GOT3 (cell line): Measurements from ENCODE around the gene CIBAR2.

Experiments used
- DNase-seq: peaks from one replicate; lab custom pipeline; 2025; ENCODE audit warnings: mixed read lengths; lab: John Stamatoyannopoulos, UW

Gene CIBAR2

DNA sequence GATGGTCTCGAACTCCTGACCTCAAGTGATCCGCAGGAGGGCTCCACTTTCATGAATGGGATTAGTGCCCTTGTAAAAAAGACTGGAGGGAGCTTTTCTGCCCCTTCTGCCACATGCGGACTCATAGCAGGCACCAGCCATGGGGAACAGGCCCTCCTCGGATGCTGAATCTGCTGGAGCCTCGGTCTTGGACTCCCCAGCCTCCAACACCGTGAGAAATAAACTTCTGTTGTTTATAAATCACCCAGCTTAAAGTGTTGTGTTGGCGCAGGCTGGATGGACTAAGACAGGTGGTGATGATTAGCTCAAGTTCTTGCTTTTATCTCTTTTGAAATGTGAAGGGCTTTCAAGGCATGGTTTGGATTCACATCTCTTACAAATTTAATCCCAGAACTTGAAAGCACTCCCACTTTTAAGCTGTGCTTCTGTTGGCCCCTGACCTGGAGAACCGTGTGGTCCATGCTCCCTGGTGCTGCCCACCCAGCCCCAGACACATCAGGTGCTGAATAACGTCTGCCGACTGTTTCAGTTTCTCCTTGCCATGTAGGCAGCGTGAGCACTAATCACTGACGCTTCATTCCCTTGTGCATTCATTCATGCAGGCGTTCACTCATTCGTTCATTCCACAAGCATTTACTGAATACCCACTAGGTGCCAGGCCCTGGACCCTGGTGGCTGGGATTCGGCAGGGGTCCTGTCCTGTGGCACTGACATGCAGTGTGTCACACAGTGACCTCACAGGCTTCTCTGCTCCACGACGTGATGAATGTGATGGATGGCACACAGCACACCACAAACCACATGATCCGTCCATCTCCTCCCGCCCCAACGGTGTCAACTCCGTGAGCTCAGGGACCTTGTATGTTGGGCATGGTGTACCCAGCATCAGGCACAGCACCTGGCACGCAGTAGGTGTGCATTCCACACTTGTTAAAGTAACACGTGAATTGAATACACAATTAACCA is 8.9 kb downstream of the CIBAR2 start:
- no peak for DNase-seq

DNA sequence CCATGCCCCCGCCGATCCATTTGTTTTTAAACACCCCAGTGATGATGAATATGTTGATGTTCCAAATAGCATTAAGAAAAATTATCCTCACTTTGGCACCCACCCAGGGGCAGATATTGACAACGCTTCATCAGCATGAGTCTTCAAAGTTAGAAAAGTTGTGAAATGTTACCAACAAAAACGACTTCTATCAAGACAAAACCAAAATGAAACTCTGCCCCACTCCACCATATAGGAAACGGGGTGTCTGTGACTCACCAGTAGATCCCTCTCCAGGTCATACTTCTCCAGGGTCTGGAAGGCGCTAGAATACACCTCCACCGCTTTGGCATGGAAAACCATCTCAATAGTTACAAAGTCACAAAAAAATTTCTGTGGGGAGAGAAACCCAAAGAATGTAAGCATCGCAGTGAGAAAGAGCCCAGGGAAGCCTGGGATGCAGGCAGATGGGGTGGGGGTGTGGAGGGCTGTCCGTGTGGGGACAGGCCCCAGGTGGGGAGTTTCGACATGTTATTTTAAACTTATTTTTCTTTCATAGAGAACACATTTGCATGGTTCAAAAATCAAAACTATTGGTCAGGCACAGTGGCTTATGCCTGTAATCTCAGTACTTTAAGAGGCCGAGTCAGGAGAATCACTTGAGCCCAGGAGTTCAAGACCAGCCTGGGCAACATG is 10.2 kb downstream of the CIBAR2 start:
- DNase-seq, result no peak

DNA sequence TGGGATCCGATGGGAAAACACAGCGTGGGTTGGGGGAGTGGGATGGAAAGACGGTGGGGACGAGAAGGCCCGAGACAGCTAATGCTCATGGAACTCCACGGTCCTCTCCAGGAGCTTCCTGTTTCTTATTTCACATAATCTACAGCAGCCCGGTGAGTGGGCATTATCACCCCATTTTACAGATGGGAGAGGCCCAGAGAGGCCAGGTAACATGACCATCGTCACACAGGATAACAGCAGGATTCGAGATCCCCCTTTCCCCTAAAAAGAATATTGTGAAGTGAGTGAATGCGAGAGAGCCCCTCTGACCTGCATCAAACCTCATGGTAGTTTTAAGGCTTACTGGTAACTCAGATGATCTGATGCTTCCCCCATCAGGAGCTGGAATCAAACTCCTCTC is 12.0 kb downstream of the CIBAR2 start:
- no peak for DNase-seq

DNA sequence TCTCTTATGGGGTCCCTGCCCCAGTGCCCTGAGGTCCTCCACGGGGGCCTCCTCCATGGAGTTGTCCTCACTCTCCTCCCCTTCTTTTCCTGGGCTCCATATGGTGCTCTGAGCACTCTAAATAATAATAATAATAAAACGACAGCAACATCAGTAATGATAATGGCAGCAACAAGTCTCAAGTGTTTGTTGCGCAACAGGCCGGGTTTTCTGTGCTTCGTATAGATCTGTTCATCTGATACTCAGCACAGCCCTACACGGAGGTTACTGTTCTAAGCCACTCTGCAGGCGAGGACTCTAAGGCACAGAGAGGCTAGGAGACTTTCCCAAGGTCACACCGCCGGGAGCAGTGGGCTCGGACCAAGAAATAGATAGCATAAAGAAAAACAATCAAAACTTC is 13.7 kb downstream of the CIBAR2 start:
- DNase-seq, result no peak

DNA sequence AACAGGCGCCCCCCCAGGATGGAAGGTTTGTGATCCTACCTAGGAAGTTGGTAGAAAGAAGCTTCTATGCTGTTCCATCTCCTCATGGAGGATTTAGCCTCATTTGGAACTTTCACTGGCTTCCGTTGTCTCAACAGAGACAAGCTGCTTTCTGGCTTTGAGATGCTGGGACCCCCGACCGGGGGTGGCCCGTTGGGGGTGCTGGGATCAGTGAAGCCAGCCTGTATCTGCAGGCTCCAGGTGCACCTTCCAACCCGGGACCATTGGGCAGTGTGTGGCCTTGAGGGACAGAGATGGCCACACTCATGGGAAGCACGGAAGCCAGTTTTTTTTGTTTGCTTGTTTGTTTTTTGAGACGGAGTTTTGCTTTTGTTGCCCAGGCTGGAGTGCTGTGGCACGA is 15.4 kb downstream of the CIBAR2 start:
- DNase-seq, result no peak

DNA sequence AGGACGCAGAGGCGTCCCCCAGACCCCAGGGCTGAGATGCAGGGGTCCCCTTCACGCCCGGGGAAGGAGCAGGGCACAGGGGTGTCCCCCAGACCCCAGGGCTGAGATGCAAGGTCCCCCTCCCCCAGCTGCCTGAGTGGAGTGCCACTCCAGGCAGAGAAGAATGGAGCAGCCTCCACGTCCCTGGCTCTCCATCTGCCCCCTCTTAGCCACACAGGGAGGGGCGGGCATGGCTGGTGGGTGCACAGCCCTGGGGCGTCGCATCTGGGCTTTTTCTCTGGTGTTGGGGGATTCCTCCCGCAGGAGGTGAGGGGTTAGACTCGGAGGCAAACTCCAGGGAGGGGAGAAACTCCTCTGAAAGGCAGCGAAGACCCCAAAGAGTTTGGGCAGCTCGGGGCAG is 17.5 kb downstream of the CIBAR2 start:
- DNase-seq, result no peak

DNA sequence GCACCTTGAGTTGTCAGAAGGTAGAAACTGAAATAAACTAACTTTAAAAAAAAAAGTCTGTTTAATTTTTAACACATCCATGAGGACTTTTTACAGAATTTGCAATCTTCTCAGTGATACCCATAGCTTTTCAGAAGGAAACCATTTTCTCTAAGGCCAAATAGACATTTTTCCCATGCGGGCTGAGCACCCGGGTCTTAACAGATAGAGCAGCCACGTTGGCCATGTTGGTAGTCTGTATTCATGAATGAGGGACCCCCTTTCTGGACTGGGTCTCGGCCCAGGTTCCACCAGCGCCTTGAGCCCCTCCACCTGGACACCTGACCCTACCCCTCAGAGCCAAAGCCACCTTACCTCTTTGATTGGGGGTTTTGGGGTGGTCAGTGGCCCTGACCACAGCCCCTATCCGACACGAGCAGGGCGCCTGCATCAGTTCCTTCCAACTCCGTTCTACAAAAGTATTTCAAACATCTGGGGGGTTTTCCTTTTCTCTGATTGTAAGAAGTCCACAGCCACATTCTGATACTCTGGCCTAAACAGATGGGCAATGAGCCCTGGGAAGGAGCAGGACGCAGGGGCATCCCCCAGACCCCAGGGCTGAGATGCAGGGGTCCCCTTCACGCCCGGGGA is 18.0 kb downstream of the CIBAR2 start:
- DNase-seq, result no peak

DNA sequence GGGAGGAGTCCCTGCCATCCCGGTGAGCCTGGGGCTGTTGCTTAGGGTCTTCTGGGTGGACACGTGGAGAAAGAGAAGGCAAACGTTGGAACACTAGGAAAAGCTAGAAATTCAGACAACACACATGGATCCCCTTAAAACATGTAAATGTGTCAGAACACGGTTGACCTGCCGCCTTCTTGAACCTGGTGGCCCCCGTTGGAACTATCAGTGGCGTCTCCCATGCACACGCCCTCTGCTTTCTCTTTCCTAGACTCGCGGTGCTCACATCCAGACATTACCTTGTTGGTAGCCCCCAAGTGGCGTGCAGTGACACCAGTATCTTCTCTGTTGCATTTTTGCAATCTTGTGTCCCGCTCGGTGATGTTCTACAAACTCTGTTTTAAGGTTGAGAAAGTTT is 18.6 kb downstream of the CIBAR2 start:
- DNase-seq, result no peak

DNA sequence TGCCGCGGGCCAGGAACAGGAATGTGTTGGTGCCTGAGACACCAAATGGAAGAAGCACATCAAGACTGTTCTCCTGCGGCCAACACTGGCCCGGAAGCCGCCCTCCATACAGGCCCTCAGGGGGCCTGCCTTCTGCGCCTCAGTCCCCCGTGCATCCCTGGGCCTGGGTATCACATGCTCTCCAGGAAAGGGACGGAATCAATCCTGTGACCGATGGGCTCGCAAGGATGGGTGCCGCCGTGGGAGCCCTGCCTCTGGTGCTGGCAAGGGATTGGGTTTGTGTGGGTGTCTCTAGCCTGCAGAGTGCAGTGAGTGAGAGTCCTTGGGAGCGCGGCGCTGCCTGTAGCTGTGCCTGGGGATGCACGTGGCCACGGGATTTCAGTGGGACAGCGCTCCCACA is 19.4 kb downstream of the CIBAR2 start:
- DNase-seq, result no peak

DNA sequence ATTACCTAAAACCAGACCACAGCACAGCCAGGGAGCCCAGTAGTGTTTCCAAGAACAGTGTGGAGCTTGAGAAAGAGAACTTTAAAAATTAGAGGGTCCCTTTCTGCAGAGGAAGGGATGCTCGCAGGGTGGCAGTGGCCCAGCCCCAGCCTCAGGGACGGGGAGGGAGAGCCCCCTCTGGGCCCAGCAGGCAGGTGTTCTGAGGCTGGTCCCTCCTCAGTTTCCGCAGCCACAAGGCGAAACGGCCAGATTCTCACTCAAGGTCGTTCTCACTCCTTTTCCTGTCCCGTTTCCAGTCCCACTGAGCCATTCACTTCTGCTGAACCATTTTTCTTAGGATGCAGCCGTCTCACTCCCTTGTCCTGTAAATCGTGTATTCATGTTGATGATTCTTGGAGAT is 20.0 kb downstream of the CIBAR2 start:
- no peak for DNase-seq

DNA sequence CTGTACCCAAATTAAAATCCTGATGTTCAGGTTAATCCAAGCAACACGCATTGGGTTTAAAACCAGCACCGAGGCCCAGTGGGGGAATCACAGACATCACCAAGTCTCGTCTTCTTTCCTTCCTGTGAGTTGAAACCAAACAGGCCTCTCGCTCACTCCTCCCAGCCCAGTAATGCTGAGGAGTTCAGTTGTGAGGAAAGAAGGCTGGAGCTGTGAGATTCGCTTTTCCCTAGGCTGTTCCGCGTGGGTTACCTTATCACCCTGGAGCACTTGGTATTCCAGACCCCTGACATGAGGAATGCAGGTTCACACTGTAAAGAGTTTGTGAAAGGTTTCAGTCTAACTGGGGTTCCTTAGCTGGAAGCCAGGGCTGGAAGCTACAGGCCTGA is 20.8 kb downstream of the CIBAR2 start:
- DNase-seq, result no peak

DNA sequence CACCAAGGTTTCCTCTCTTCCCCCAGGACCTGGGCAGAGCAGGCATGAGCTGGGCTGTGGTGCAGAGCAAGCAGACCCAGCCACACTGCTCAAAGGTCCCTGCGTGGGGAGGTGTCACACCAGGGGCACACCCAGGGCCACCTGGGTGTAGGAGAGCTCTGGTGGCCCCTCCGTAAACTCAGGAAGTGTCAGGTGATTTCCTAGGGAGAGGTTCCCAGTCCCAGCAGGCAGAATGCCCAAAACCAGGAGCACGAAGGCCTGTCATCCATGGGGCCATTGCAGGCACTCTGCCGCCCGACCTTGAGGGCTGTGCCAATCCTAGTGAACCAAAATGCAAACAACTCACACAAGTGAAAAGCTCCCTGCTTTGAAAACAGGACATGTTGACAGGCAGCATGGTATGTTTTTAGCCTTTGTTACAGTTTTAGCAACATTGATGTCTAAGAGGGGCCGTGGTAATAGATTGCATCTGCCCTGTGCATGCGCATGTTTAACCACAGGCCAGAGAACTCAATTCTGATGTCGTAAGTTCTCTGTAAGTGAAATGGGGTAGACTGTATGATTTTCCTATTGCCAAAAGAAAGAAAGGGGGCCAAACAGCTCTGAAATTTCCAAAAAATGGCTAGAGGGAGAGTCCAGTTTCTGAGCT is 21.3 kb downstream of the CIBAR2 start:
- no peak for DNase-seq

DNA sequence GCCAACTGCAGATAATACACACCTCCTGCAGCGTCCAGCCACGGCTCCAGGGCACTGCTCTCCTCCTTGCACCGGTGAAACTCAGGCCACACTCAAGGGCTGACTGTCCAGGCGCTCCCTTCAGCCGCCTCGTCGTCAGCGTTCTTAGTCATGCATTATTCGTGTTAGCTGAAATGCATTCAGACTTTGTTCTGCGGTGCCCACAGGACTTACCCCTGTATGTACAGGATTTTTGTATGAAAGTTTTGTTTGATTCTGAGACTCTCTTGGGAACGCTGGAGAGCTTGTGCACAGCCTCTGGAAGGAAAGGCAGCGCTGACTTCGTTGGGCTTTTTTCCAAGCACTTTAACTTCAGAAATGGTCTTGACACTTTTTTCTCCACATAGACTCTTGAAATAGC is 22.1 kb downstream of the CIBAR2 start:
- DNase-seq, result no peak

DNA sequence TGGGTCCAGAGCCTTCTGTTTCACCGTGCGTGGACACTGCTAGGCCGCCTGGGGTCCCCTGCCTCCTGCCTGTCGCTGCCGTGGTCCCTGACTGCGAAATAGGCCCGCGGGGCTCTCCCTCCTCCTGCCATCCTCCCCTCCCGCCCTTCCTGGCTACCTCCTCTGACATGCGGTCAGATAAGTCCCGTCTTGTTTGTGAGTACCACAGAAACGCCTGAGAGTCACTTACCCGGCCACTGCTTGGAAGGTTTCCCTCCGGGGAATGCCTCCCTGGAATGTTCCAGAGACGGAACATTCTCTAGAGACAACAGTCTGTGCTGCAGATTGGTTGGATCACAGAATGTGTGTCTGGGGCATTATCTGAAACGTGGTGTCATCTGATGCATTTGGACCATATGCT is 22.7 kb downstream of the CIBAR2 start:
- DNase-seq, result no peak

DNA sequence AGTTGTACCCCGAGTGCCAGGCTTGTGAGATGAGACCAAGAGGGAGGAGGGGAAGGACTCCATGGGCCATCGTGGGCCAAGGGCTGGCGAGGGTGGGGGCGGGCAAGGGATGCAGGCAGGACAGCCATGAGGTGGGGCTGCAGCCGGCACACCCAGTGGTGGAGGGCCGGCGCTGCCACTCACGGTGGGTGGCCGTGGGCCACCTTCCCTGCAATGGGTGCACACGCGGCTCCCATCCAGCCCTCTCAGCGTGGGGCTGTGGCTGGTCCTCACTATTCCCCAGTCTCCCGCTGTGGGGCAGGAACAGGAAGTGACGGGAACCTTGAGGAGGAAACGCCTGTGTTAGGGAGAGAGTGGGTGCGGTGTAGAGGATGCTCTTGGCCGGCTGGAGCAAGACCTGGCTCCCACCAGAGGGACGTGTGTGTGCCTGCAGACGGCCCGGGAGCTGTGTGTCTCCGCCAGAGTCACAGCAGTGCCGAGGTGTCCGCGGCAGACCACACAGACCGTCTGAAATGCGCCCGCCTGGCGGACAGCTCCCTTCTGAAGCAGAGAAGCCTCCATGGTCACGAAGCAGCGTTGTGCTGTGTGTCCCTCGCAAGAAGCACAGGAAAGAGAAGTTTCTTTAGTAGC is 23.6 kb downstream of the CIBAR2 start:
- DNase-seq, result no peak

DNA sequence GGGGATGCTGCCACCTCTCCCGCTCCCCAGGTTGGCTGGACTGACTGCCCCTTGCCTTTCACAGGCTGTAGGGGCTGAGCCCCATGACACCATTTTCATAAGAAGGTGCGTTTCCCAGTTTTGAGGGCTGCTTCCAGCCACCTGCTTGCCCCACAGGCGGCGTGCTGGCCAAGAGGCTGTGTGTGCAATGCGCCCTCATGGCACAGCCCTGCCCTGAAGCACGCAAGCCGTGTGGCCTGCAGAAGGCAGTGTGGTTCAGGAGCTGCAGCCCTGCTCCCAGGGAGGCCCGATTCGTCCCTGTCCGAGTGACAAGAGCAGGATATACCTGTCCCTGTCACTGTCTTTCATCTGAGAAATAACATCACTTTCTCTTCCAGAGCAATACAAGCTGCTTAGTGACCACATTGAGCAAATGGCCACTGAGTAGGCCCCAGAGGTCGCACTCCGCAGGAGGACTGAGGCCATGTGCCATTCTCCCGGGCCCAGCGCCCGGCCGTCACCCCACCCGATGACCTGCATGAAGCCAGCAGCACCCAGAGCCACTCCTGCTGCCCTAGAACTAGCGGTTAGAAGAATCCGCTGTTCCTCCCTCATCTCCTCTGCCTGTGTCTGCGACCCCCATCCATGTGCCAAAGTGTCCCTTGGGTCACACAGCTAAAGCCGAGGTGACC is 24.2 kb downstream of the CIBAR2 start:
- no peak for DNase-seq

DNA sequence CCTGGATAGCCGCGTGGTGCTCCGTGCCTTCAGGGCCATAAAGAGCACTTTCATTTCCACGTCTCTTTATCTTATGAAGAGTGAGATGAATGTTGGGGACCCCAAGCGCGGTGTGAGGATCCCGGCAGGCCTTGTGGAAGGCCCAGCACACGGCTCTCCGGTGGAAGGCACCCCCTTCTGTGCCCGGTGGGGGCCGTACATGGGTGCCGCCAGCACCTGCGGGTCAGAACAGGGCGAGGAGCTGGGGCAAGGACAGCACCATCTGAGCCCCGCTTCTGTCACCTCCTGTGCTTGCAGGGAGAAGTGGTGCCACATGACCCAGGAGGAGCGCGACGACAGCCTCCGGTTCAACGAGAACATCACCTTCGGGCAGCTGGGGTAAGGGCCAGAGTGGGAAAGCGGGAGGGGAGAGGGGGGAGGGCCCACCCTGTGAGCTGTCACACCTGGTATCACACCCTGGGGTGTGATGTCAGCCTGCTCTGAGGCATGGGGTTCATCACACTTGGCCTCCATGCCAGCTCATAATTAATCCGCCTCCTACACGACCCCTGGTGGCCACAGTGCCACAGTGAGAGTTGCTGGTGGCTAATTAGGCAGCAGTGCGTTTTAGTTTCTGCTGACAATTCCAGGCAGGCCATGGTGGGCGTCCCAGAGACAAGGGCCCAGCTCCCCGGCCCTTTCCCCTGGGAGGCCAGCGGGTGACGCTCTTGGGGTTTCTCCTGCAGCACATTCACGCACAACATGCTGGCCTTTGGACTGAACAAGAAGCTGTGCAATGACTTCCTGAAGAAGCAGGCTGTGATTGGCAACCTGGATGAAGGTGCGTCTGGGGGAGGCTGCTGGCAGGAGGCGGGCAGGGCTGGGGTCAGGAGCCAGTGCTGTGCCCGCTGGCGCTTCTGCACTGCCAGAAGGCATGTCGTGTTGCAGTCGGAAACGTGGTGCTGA is 25.7 kb downstream of the CIBAR2 start:
- no peak for DNase-seq

DNA sequence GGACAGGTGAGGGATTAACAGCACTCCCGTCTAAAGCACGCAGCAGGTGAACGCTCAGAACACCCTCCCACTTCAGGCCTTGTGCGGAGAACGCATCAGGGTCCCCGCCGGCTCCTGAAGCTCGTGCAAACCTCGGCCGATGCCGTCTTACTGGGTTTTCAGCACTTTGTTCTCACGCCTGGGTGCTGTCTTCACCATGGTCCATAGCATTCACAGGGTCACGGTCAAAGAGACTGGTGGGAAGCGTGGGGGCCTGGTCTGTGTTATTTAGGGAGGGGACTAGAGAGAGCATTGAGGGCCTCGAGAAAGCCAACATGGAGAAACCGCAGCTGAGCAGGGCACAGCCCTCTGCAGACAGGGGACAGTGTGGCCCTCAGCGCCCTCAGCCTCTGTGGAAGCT is 26.6 kb downstream of the CIBAR2 start:
- DNase-seq, result no peak

DNA sequence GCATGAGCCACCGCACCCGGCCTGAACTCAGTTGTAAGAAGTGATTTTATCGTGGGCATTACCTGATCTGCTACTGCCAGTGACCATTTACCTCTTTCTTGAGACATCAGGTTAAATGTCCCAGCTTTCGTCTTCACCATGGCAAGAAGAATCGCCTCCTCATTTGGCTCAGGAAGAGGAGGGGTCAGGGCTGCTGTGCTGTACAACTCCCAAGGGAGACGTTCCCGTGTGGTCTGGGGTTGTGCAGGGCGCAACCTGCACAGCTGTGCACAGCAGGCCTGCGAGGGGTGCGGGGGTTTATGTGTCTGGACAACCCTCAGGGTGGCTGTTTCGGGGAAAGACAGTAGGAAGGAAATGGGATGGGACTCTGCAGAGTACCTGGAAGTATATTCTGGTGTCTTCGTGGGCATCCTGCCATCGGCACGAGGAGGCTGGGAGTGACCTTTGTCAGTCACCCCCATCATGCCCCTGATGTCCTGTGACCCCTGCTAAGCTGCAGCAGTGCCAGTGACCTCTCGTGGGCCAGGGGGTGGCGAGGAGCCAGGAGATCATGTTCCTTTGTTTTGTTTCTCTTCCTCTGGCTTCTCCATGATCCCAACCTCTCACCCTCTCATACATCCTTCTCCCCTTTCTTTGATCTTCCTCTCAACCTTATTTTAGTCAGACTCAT is 27.3 kb downstream of the CIBAR2 start:
- no peak for DNase-seq
